Fibroblast of lung (primary cell): Measurements from ENCODE around the gene ATP2B3. TPM values are rescaled to one million over a fixed set of nuclear protein-coding genes. Genes with fewer than 3 reads are reported as not detected.

Experiments
- DNase-seq, 2 donors: peaks; one replicate each; pipeline versions ENCODE4 v3.0.0 to v3.0.0-alpha.2; 2010; ENCODE audit warnings: low read depth in 2 of 2
- H2AFZ ChIP-seq: 2 replicates; pipeline ENCODE4 v1.5.1; 2012; ENCODE audit warnings: low read length, control low read depth, inconsistent platforms
- H3K27ac ChIP-seq: 2 replicates; pipeline ENCODE4 v1.5.1; 2011; ENCODE audit warnings: low read length, control low read depth; ENCODE audit not compliant: insufficient read depth
- H3K27me3 ChIP-seq: 2 replicates; pipeline ENCODE4 v1.5.1; 2011; ENCODE audit warnings: mild to moderate bottlenecking, low read length; ENCODE audit not compliant: control insufficient read depth, insufficient read depth
- H3K36me3 ChIP-seq: 2 replicates; pipeline ENCODE4 v1.5.1; 2011; ENCODE audit warnings: low read length; ENCODE audit not compliant: control insufficient read depth, insufficient read depth
- H3K4me1 ChIP-seq: 2 replicates; pipeline ENCODE4 v1.5.1; 2011; ENCODE audit warnings: low read length; ENCODE audit not compliant: control insufficient read depth, insufficient read depth; ENCODE audit errors: extremely low read depth
- H3K4me2 ChIP-seq: 2 replicates; pipeline ENCODE4 v1.5.1; 2011; ENCODE audit warnings: low read length, control low read depth; ENCODE audit not compliant: insufficient read depth; ENCODE audit errors: extremely low read depth
- H3K4me3 ChIP-seq, 4 experiments: fragments of 200-600 bp in 1 of 4; sonication (generic) in 1 of 4; replicated peaks in 1 of 4; 2 replicates each; pipeline ENCODE4 v1.5.1; 2011 to 2016; ENCODE audit warnings: low read length in 4 of 4, low read depth in 3 of 4, mild to moderate bottlenecking in 3 of 4, control low read depth in 2 of 4, inconsistent platforms in 1 of 4, mixed read lengths in 1 of 4; ENCODE audit not compliant: insufficient read depth in 1 of 4; ENCODE audit errors: control extremely low read depth in 1 of 4
- H3K79me2 ChIP-seq: 2 replicates; pipeline ENCODE4 v1.5.1; 2012; ENCODE audit warnings: mild to moderate bottlenecking, low read length, inconsistent platforms; ENCODE audit not compliant: control insufficient read depth, insufficient read depth
- H3K9ac ChIP-seq: 2 replicates; pipeline ENCODE4 v1.5.1; 2011; ENCODE audit warnings: mild to moderate bottlenecking, low read length, control low read depth; ENCODE audit not compliant: insufficient read depth
- H3K9me3 ChIP-seq: 2 replicates; pipeline ENCODE4 v1.5.1; 2012; ENCODE audit warnings: low read depth, low read length; ENCODE audit not compliant: control insufficient read depth, insufficient read depth
- H4K20me1 ChIP-seq: 2 replicates; pipeline ENCODE4 v1.5.1; 2011; ENCODE audit warnings: low read length; ENCODE audit not compliant: control insufficient read depth, insufficient read depth; ENCODE audit errors: extremely low read depth
- CTCF ChIP-seq, 2 donors: IDR thresholded peaks in 1 of 2; conservative IDR thresholded peaks in 1 of 2; 1 replicate in 1 of 2; 2 replicates in 1 of 2; pipeline ENCODE4 v1.5.1; 2011 to 2012; ENCODE audit warnings: low read length in 2 of 2, control low read depth in 1 of 2, inconsistent platforms in 1 of 2, low read depth in 1 of 2, mild to moderate bottlenecking in 1 of 2
- EZH2 ChIP-seq: IDR thresholded peaks from 2 replicates; pipeline ENCODE4 v1.5.1; 2012; ENCODE audit warnings: low read length, control low read depth, mild to moderate bottlenecking; ENCODE audit errors: missing control alignments
- polyA plus RNA-seq, 2 donors: library from polyadenylated mRNA; depleted of rRNA in 1 of 2; stranded (reverse) in 1 of 2; unstranded in 1 of 2; fragments of >200 nt; gene quantifications; 2 replicates each; pipeline ENCODE4 v1.2.1, GENCODE V29; 2011 to 2012; ENCODE audit warnings: missing spikeins in 1 of 2
- total RNA-seq: library from RNA; depleted of rRNA; stranded (reverse); fragments of >200 nt; gene quantifications from 2 replicates; pipeline ENCODE4 v1.2.1, GENCODE V29; 2014

ATP2B3 gene
- total and polyA plus RNA-seq, 2 donors (not counting 1 experiment from before 2014, with no cell fraction given): not detected

GRCh38 chrX:153609917-153610835 lies 92.7 kb downstream of the ATP2B3 start:
- Histone ChIP-seq H3K36me3 (no peaks in the 10 kb centered on the region), H3K9me3 (no peaks in the 10 kb centered on the region), H3K27ac (no peak overlapping the region)

GRCh38 chrX:153610836-153611213 lies 93.4 kb downstream of the ATP2B3 start:
- Histone ChIP-seq H3K27me3 (no peaks in the 10 kb centered on the region), H3K9ac (no peak overlapping the region), H3K4me3 (no peak overlapping the region), H4K20me1 (no peaks in the 10 kb centered on the region), H3K36me3 (no peaks in the 10 kb centered on the region), H3K9me3 (no peaks in the 10 kb centered on the region), H3K4me1 (no peaks in the 10 kb centered on the region), H3K4me2 (no peak overlapping the region), H2AFZ (no peak overlapping the region), H3K27ac (no peak overlapping the region), H3K79me2 (no peaks in the 10 kb centered on the region)
- DNase-seq: no peak
- TF ChIP-seq EZH2 (no peak), CTCF (conservative IDR thresholded peaks at IDR 0.05 in 1 of 2, IDR thresholded peaks at IDR 0.05 in 1 of 2; ENCODE audit: low read depth in 1 of 2, low read length in 2 of 2) (no peak)

More at GRCh38 chrX:153609917-153610835, 92.7 kb downstream of the ATP2B3 start:
- H3K9ac ChIP-seq: no peak overlapping the region
- peak; percentile 39 to 65 for TF ChIP-seq CTCF (conservative IDR thresholded peaks at IDR 0.05 in 1 of 2, IDR thresholded peaks at IDR 0.05 in 1 of 2; ENCODE audit: low read depth in 1 of 2, low read length in 2 of 2)
- no peak for TF ChIP-seq EZH2
- H2AFZ ChIP-seq: no peak overlapping the region
- peak overlapping the region in 2 of 4 experiments; percentile 24 to 37 for H3K4me3 ChIP-seq
- H4K20me1 ChIP-seq: no peaks in the 10 kb centered on the region
- peak overlapping the region; percentile 35 for H3K4me2 ChIP-seq
- no peaks in the 10 kb centered on the region for H3K4me1 ChIP-seq
- DNase-seq: peak; percentile 59 to 68
- no peaks in the 10 kb centered on the region for H3K79me2 ChIP-seq
- no peaks in the 10 kb centered on the region for H3K27me3 ChIP-seq

GRCh38 chrX:153611298-153612095 lies 94.1 kb downstream of the ATP2B3 start:
- Histone ChIP-seq H3K4me1 (no peaks in the 10 kb centered on the region), H3K27ac (no peak overlapping the region), H3K4me2 (no peak overlapping the region), H2AFZ (no peak overlapping the region), H3K79me2 (no peaks in the 10 kb centered on the region), H4K20me1 (no peaks in the 10 kb centered on the region), H3K4me3 (no peak overlapping the region), H3K27me3 (no peaks in the 10 kb centered on the region), H3K9me3 (no peaks in the 10 kb centered on the region), H3K36me3 (no peaks in the 10 kb centered on the region), H3K9ac (no peak overlapping the region)
- TF ChIP-seq EZH2: no peak
- TF ChIP-seq CTCF (conservative IDR thresholded peaks at IDR 0.05 in 1 of 2, IDR thresholded peaks at IDR 0.05 in 1 of 2; ENCODE audit: low read depth in 1 of 2, low read length in 2 of 2): no peak
- no peak for DNase-seq
